ENCODE results near the gene NR2C2AP.
A peak's percentile ranks its signal among the peaks of the same experiment; 100 is the strongest.

The NR2C2AP gene

GRCh38 chr19:19215792-19216191 is 12.6 kb upstream of the NR2C2AP start:
- no peak for DNase-seq (ENCODE audit: low spot score)

- DNase-seq (ENCODE audit: low spot score) = no peak
Observed at GRCh38 chr19:19214892-19215291, 11.7 kb upstream of the NR2C2AP start.

GRCh38 chr19:19214159-19214490 is 10.9 kb upstream of the NR2C2AP start:
- DNase-seq (ENCODE audit: low spot score) = no peak

- DNase-seq (ENCODE audit: low spot score) = no peak
Observed at GRCh38 chr19:19213426-19214158, 10.4 kb upstream of the NR2C2AP start.

DNA sequence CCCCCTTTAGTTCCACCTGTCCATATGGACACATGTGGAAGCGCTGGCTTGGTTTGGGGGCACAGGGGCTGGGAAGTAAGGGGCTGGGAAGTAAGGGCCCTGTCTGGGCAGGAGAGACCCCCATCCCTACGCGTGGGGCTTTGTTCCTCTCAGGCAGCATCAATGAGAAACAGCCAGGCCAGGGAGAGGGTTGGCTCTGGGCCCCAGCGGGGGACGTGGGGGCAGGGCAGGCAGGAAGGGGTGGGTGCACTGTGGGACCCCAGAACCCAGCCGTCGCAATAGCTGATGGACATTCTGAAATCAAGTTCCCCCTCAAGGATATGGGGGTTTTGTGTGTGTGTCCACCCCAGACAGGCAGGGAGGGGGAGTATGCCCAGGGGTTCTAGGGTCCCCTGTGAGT is 9.7 kb upstream of the NR2C2AP start:
- DNase-seq (ENCODE audit: low spot score) = no peak

DNA sequence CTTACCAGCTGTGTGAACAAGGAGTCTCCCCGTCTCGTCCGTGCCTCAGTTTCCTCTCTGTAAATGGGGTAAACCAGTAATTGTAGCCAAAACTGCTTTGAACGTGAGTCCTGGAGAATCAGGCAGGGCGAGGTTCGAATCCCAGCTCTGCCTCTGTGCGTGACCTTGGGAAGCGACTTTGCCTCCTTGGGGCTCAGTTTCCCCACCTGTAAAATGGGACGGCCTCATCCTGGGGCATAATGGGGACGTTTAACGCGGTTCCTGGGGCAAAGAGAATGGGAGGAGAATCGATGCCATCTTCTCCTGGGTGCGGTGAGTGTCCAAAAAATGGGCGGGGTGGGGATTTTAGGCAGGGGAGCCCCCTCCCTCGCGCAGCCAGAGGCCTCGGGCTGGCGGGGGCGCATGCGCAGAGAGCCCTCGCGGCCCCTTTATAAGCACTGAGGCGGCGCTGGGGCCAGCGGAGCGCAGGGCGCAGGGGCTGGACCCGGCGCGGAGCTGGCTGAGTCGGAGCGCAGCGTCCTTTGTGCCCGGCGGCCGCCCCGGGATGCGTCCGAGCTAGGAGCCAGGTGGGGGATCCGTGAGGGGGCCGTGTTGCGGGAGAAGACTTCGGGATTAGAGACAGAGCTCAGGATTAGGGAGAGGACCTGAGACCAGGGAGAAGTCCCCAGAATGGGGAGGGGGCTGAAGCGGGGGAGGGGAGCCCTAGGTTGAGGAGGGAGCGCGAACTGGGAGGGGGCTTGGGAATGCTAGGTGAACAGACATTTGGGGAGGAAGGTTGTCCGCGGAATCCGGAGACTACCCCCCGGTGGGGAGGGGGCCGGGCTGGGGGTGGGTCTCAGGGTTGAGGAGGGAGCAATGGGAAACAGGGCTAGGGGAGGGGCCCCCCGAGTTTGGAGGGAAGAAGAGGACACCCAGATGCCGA is 8.5 kb upstream of the NR2C2AP start, which contains the start of gene NCAN:
Gene NCAN (plus strand): TSS at position 460 of the 922 bp plus-strand sequence. CDS start 4,996 bp downstream, outside the sequence.
- peak; percentile 55 for DNase-seq (ENCODE audit: low spot score)

DNA sequence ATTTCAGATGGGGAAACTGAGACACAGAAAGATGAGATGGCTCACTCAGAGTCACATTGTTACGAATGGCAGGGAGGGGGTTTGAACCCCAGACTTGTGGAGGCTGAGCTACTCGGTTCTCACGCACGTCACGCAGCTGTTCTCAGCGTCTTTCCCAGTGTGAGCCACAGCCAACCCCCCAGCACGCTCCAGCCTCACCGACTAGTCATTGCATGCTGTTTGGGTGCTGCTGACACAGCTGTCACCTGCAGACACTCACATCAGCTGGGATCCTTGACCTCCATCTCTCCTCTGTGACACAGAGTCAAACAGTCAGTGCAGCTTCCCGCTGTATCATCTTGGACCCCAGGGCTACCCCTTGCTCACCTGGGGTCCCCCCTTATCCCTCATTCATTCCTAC is 6.2 kb upstream of the NR2C2AP start:
- DNase-seq (ENCODE audit: low spot score) = no peak

- DNase-seq (ENCODE audit: low spot score) = no peak
Observed at GRCh38 chr19:19207637-19208572, 4.7 kb upstream of the NR2C2AP start.

GRCh38 chr19:19206938-19207337 is 3.7 kb upstream of the NR2C2AP start:
- no peak for DNase-seq (ENCODE audit: low spot score)

- DNase-seq (ENCODE audit: low spot score) = no peak
Observed at GRCh38 chr19:19205416-19206410, 2.5 kb upstream of the NR2C2AP start.

DNA sequence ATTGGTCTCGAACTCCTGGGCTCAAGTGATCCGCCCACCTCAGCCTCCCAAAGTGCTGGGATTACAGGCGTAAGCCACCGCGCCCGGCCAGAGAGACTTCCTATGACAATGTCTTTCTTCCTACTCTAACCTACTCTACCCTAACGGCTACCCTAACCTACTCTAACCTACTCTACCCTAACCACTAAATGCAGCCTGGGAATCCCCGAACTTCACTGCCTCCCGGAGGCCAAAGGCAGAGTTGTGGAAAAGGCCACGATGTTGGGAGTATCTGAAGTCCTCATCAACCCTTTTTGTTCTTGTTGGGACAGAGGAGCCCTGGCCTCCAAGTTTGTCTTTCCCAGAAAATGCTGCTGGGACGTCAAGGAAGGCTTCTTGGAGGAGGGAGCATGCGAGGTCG is 967 bp upstream of the NR2C2AP start:
- DNase-seq (ENCODE audit: low spot score) = no peak

GRCh38 chr19:19202707-19203011 is 555 bp downstream of the NR2C2AP start:
- DNase-seq (ENCODE audit: low spot score) = no peak

- no peak for DNase-seq (ENCODE audit: low spot score)
Observed at GRCh38 chr19:19201697-19202630, 1.2 kb downstream of the NR2C2AP start.

DNA sequence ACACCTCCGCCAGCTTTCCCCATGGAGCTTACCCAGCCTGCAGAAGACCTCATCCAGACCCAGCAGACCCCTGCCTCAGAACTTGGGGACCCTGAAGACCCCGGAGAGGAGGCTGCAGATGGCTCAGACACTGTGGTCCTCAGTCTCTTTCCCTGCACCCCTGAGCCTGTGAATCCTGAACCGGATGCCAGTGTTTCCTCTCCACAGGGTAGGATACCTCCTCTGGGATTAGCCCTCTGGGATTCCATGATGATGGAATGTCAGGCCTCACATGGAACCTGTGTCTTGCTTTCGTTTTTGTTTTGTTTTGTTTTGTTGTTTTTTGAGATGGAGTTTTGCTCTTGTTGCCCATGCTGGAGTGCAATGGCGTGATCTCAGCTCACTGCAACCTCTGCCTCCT is 9.3 kb downstream of the NR2C2AP start:
- no peak for DNase-seq (ENCODE audit: low spot score)

- DNase-seq (ENCODE audit: low spot score) = no peak
Observed at GRCh38 chr19:19192910-19193423, 10.2 kb downstream of the NR2C2AP start.

DNA sequence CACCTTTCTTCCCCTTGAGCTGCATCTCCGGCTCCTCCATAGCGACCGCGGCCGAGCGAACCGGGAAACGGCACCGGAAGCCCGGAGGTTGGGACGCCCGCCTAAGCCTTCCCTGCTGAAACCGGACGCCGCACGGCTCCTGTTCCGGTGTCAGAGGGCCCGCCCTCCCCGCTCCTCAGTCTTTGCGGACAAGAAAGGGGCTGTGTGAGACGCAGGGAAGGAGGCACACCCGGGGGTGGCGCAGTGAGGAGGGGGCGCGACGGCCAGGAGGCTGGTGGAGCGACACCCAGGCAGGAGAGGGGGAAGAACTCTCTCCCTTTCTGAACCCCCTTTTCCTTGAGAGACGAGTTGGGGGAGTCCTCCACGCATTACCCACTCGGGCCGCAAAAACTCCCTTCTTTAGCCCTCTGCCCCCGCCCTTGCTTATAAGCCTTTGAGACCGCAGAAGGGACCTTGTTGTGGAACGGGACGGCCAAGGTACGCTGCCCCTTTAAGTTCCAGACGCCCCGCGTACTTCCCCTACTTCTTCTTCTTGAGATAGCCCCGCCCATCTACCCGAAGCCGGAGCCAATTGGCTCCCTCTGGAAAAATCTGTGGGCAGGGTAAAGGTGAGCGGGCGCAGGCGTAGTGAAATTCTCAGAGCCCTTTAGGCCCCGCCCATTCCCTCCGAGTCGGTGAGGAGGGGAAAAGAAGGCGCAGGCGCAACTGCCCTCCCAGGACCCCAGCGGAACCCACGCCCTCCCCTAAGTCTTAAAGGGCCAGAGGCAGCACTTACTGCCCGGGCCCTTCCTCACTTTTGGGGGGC is 10.9 kb downstream of the NR2C2AP start, which contains the start of the genes BORCS8 and RFXANK:
Gene BORCS8 (minus strand): TSS at position 75 of the 805 bp plus-strand sequence. CDS start 35 bp downstream, at position 40.
Gene RFXANK (plus strand): TSS at position 181 of the 805 bp plus-strand sequence. CDS start 1,689 bp downstream, outside the sequence.
- DNase-seq (ENCODE audit: low spot score) = peak; percentile 99

- DNase-seq (ENCODE audit: low spot score) = no peak
Observed at GRCh38 chr19:19191768-19192077, 11.5 kb downstream of the NR2C2AP start.

- DNase-seq (ENCODE audit: low spot score) = no peak
Observed at GRCh38 chr19:19186742-19187141, 16.5 kb downstream of the NR2C2AP start.

Measured in SK-N-DZ (cell line).